Measurements from ENCODE around the gene UBE3D. TPM values are rescaled to one million over a fixed set of nuclear protein-coding genes. Genes with fewer than 3 reads are reported as not detected.
"Not testable (repeated sequence)": the region's sequence is repeated elsewhere in the genome, so short reads cannot be mapped to it uniquely, and the experiment has no call there.

The UBE3D gene
- total RNA-seq, 1 donor from 2014 or later, result 1.8 TPM

- DNase-seq (ENCODE audit: low read depth in 2 of 2), result peak; percentile 44 to 66
Observed at GRCh38 chr6:83055366-83055964, 10.2 kb downstream of the UBE3D start.

GRCh38 chr6:83053678-83054077 lies 12.0 kb downstream of the UBE3D start:
- peak in 1 of 2 donors; percentile 50 for DNase-seq (ENCODE audit: low read depth in 2 of 2)

GRCh38 chr6:83051377-83052172 lies 14.1 kb downstream of the UBE3D start:
- peak; percentile 35 to 54 for DNase-seq (ENCODE audit: low read depth in 2 of 2)

DNA sequence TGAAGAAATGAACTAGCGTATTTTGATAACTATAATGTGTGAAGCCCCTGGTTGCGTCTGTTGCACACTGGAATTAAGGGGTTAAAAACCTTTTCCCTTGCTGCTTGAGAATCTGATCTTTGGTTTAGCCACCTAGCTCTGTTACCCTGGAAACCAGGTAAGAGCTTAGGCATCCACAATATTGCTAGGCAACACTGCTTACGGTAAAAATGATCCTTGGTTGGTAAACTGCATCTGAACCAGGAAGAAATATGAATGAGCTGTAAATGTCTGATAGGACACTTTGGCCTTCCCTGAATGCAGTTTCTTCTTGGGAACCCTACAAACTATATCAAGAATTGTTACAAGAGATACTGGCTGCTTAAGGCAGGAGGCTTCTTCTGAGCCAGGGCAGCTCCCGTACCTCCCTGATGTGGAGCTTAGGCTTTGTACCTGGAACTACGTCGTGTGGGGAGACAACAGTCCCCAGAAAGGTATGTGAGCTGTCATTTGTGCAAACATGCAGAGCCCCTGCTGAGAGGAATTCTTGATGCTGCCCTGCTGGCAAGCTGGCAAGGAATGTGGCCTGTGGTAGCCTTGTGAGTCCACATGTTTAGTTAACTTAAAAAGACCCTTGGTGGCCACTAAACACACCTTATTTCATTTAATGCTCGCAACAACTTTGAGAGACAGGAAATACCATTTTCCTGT lies 18.4 kb downstream of the UBE3D start:
- no peak for DNase-seq (ENCODE audit: low read depth in 2 of 2)

DNA sequence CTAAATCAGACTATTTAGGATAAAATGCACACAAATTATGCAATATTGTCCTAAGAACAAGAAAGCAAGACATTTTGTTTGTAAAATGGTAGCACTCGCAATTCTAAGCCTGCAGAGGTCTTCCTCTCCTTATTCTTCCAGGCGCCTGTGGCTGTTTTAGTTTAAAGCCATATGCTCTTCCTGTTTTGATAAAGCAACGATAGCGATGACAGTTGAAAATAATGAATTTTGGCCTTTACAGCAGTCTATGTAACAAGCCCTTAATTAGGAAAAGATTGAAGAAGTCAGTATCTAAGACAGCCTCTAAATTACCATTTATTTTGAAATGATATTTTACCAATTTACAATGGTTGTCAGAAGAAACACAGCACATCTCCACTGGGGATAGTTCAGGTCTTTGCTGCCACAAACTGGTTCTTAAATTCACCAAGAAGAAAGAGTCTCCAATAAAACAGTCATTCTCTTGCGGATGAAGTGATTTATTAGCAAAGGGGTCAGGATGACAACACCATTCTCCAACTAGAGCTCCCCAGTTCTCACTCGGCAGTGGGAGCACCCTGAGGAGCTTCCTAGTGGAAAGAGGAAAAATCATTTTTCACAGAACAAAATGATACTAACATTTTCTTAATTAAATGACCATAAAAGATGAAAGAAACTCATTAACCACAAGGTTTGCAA lies 21.4 kb downstream of the UBE3D start:
- DNase-seq (ENCODE audit: low read depth in 2 of 2), result no peak

DNA sequence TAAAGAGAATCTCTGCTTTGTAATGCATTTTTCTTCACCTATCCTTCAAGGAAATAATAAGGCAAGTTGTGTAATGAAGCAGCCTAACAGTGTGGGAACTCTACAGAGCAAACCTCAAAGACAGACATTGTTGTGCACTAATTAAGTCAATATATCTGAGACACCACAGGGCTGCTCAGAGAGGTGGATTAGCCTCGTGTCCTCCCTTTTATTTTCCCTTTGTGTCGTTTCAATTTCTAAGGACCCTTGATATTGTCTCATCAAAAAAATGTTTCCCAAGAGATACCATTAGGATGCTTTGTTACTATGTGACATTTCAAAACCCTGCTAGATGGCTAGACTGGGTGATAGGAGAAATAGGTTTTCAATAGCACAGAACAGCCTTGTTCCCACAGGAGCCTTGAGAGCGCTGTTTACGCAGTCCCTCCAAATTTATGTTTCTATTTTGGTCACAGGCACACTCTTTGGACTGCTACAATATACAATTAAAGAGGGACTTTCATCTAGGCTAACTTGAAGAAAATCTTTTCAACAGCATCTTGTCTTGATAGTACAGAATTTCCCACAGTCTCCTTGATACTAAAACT lies 23.1 kb downstream of the UBE3D start:
- DNase-seq (ENCODE audit: low read depth in 2 of 2), result no peak

- DNase-seq (ENCODE audit: low read depth in 2 of 2), result no peak
Observed at GRCh38 chr6:83038246-83038645, 27.4 kb downstream of the UBE3D start.

DNA sequence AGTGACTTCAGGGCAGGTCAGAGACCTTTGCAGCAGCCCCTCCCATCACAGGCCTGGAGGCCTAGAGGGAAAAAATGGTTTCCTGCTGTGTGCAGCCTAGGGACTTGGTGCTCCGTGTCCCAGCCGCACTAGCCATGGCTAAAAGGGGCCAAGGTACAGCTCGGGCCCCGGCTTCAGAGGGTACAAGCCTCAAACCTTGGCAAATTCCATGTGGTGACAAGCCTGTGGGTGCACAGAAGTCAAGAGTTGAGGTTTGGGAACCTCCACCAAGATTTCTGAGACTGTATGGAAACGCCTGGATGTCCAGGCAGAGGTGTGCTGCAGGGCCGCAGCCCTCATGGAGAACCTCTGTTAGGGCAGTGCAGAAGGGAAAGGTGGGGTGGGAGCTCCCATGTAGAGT lies 34.0 kb downstream of the UBE3D start:
- no peak for DNase-seq (ENCODE audit: low read depth in 2 of 2)

DNA sequence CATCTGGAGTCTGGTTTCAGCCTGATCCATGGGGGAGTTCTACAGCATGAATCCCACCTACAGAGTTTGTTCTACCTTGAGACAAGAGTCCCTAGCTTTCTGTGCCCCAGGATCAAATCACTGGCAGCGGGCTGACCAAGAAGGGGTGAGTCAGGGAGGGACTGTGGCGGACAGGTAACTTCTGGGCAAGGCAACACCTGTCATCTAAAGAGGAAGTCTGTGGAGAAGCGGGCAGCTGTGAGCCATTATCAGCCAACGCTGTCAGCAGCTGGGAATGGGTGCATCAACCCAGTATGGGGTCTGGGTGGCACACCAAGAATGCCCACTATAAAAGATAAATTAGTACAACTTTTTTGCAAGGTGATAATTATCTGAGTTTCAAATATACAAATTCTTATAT lies 45.9 kb downstream of the UBE3D start:
- DNase-seq (ENCODE audit: low read depth in 2 of 2), result no peak

DNA sequence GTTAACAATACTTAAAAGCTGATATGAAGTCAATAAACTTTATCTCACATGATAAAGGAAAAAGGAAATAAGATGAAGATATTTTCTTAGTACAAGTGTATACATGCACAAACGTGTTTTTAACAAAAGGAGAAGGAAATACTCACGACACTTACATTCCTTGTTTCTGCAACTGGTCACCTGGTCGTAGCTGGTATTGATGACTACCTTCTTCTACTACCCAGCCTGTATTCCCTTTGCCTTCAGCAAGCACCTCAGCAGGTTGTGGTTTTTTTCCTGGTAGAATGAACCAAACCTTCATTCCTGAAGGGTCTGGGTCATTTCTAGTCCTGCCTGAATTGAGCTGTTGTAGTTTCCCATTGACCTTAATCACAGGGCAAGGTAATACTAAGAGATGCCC lies 54.5 kb downstream of the UBE3D start:
- DNase-seq (ENCODE audit: low read depth in 2 of 2), result not testable (repeated sequence)

GRCh38 chr6:83008626-83009025 lies 57.0 kb downstream of the UBE3D start:
- no peak for DNase-seq (ENCODE audit: low read depth in 2 of 2)

DNA sequence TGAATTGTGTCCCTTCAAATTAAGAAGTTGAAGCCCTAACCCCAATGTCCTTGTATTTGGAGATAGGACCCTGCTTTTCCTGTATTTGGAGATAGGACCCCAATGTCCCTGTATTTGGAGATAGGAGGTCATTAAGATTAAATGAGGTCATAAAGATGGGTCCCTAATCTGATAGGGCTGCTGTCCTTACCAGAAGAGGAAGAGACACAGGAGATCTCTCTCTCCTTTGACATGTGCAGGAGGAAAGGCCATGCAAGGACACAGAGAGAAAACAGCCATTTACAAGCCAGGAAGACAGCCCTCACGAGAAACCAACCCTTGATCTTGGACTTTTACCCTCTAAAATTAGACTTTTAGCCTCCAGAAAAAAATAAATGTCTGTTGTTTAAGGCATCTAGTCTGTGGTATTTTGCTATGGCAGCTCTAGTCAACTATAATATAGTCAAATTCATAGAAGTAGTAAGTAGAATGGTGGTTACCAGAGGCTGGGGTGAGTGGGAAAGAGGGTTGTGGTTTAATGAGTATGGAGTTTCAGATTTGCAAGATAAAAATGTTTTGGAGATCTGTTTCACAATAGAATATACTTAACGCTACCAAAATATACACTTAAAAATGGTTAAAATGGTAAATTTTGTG lies 59.3 kb downstream of the UBE3D start:
- DNase-seq (ENCODE audit: low read depth in 2 of 2), result no peak

DNA sequence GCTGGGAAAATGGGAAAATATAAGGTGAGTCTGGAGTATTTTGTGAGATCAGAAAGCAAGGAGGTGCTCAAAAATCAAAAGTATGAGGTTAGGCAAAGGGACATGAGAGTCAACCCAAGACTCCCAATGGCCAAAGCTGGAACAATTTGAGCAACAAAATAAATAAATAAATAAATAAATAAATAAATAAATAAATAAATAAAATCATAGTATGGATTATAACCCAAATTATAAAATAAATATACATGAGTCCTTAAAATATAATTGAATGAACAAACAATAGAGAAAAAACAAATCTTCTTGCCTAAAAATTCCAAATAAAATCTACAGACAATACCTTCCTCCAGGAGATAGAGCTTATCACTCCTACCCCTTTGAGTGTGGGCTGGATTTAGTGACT lies 69.5 kb downstream of the UBE3D start:
- DNase-seq (ENCODE audit: low read depth in 2 of 2), result no peak

DNA sequence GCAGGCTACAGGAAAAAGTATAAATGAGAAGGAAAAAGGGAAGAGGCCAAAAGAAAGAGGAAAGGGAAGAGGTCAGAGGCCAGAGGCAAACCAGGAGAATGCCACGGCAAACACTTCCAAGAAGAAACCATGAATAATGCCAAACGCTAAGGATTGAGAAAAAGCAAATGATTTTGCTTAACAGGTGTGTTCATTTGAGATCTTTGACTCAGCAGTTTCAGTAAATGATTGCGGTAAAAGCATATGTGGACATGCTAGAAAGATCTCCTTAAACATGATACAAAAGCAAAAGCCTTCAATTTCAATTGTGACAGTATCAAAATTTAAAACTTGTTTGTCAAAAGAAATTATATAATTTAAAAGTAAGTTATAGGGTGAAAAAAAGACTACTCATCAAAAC lies 70.6 kb downstream of the UBE3D start:
- no peak for DNase-seq (ENCODE audit: low read depth in 2 of 2)

DNA sequence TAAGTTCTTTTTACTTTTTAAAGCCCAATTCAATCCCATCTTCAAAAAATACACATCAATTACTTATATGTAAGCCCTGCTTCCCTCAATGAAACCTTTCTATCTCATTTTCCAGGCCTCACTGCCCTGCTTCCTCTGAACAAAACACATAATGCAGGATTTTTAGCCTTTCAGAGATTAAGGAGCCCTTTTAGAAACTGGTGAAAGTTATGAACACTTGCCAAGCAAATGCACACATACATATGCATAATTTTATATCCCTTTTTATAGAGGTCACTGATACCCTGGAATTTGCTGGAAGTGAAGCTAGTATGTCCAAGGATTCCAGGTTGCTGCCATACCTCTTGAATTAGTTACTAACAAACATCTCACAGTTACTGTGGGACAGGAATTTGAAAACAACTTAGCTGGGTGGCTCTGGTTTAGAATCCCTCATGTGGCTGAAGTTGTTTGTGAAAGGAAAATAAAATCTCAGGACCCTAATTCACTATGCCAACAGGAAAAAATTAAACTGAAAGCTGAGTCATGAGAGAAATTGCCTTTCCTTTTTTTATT lies 75.8 kb downstream of the UBE3D start:
- DNase-seq (ENCODE audit: low read depth in 2 of 2), result peak in 1 of 2 donors; percentile 3

DNA sequence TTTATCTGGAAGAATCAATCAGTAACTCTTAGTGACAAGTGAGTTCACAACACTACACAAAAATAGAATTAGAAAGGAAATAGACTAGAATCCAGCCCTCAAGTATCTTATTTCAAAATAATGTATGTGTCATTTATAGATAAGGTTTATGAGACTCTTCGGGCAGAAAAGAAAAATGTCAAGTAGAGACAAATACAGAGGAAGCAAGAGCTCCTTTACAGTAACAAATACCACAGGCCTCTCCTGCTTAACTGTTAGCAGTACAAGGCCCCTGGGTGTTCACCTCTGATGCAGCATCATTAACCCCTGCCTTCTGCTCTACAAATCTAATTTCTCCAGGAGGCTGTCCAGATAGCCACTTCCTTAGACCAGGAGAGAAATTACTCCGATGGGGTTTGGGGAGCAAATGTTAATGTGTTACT lies 76.7 kb downstream of the UBE3D start:
- no peak for DNase-seq (ENCODE audit: low read depth in 2 of 2)

- DNase-seq (ENCODE audit: low read depth in 2 of 2), result no peak
Observed at GRCh38 chr6:82987951-82988350, 77.7 kb downstream of the UBE3D start.

DNA sequence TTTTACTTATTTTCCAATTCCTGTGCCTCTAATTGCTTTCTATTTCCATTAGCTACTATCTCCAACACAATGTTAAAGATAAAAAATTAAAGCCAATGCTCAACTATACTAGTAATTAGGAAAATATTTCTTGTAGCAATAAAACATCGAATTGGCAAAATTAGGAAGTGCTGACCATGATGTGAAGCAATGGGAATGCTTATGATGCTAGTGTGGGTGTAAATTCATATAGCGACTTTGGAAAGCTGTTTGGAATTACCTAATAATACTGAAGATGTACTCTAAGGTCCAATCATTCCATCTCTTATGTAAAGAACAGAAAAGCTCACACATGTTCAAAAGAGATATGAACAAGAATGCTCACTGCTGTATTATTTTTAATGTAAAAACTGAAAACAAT lies 78.2 kb downstream of the UBE3D start:
- no peak for DNase-seq (ENCODE audit: low read depth in 2 of 2)

DNA sequence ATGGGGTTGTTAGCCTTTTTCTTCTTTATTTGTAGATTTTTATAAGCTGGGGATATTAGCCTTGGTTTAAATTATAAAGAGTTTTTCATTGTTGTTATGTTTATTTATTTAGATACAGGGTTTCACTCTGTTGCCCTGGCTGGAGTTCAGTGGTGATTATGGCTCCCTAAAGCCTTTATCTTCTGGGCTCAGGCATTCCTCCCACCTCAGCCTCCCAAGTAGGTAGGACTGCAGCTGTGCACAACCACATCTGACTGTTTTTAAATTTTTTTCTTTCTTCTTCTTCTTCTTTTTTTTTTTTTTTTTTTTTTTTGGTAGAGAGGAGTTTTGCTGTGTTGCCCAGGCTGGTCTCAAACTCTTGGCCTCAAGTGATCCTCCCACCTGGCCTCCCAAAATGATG lies 80.9 kb downstream of the UBE3D start:
- DNase-seq (ENCODE audit: low read depth in 2 of 2), result no peak

DNA sequence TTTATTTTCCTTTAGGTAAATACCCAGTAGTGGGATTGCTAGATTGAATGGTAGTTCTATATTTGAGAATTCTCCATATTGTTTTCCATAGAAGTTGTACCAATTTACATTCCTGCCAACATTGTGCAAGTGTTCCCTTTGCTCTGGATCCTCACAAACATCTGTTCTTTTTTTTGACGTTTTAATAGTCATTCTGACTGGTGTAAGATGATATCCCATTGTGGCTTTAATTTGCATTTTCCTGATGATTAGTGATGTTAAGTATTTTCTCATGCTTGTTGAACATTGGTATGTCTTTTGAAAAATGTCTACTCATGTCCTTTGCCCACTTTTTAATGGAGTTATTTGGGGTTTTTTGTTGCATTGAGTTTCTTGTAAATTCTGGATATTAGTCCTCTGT lies 85.6 kb downstream of the UBE3D start:
- no peak for DNase-seq (ENCODE audit: low read depth in 2 of 2)

DNA sequence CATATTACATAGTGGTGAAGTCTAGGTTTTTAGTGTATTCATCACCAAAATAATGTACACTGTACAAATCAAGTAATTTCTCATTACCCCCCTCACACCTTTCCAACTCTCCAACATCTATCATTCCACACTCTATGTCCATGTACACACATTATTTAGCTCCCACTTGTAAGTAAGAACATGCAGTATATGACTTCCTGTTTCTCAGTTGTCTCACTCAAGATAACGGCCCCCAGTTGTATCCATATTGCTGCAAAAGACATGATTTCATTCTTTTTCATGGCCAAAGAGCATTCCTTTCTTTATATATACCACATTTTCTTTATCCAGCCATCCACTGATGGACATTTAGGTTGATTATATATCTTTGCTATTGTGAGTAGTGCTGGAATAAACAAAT lies 86.0 kb downstream of the UBE3D start:
- no peak for DNase-seq (ENCODE audit: low read depth in 2 of 2)
